Measurements from ENCODE around the gene TMIGD3. TPM values are rescaled to one million over a fixed set of nuclear protein-coding genes. Genes with fewer than 3 reads are reported as not detected.

Gene TMIGD3
- total RNA-seq, 1 experiment from 2014 or later = not detected

DNA sequence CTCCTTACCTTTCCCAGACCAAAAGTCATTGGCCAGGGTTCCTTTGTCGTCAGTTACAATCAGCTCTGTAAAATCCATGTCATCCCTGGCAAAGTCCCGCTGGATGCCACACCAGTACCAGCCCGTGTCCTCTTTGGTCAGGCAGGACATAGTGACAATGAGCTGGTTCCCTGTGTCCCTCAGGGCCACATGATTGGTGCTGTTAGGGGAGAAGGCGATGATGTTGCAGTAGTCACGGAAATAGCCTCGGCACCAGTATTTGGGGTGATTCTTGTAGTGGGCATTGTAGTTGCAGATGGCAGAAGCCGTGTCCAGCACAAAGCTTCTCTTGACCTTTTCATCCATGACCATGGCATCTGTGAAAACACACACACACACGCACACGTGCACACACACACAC is 14.8 kb downstream of the TMIGD3 start:
- DNase-seq (ENCODE audit: low spot score) = no peak
- CTCF ChIA-PET = interaction anchor here (1.2 to 1.6 kb wide), 2 partner anchors 18 to 27 kb away, joined by 4 to 5 read pairs; no protein-coding TSS in a partner anchor
- ATAC-seq = no peak
- Mint-ChIP-seq H3K4me1 (peaks cover 6% of the 10 kb centered on the region), H3K9me3 (peaks cover 9% of the 10 kb centered on the region), H3K4me3 (no peak overlapping the region), H3K27ac (no peak overlapping the region), H3K27me3 (ENCODE audit: low read depth) (no peaks in the 10 kb centered on the region), H3K36me3 (no peaks in the 10 kb centered on the region)
- TF ChIP-seq FOXJ3 (CRISPR knock-in tag; IDR thresholded peaks at IDR 0.05; ENCODE audit: borderline replicate concordance) = no peak
- TF ChIP-seq, protein P1, sequence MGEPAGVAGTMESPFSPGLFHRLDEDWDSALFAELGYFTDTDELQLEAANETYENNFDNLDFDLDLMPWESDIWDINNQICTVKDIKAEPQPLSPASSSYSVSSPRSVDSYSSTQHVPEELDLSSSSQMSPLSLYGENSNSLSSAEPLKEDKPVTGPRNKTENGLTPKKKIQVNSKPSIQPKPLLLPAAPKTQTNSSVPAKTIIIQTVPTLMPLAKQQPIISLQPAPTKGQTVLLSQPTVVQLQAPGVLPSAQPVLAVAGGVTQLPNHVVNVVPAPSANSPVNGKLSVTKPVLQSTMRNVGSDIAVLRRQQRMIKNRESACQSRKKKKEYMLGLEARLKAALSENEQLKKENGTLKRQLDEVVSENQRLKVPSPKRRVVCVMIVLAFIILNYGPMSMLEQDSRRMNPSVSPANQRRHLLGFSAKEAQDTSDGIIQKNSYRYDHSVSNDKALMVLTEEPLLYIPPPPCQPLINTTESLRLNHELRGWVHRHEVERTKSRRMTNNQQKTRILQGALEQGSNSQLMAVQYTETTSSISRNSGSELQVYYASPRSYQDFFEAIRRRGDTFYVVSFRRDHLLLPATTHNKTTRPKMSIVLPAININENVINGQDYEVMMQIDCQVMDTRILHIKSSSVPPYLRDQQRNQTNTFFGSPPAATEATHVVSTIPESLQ (CRISPR knock-in tag; IDR thresholded peaks at IDR 0.05) = no peak
- POLR2A ChIA-PET = no interaction called here

DNA sequence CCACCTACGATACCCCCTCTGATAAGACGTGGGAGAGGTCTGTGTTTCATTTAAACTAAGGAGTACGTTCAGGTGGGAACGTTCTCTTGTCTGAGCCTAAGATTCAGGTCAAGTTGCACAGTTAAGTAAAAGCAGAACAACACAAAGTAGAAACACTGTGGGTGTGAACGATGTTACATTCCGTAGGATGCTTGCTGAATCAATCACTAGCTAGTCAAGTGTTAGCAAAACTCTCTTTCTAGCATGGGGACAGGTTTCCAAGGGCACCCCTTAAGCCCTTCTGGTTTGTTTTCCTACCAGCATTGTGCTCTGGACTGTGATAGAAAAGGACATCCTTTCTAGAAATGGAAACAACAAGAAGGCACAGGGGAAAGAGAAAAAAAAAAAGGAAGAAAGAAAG is 16.3 kb downstream of the TMIGD3 start:
- TF ChIP-seq, protein P2, sequence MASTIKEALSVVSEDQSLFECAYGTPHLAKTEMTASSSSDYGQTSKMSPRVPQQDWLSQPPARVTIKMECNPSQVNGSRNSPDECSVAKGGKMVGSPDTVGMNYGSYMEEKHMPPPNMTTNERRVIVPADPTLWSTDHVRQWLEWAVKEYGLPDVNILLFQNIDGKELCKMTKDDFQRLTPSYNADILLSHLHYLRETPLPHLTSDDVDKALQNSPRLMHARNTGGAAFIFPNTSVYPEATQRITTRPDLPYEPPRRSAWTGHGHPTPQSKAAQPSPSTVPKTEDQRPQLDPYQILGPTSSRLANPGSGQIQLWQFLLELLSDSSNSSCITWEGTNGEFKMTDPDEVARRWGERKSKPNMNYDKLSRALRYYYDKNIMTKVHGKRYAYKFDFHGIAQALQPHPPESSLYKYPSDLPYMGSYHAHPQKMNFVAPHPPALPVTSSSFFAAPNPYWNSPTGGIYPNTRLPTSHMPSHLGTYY (CRISPR knock-in tag; IDR thresholded peaks at IDR 0.05) = no peak
- TF ChIP-seq ZNF121 (CRISPR knock-in tag; IDR thresholded peaks at IDR 0.05) = no peak
- TF ChIP-seq OVOL2 (CRISPR knock-in tag; IDR thresholded peaks at IDR 0.05; ENCODE audit: borderline replicate concordance) = no peak
- no peak for TF ChIP-seq FOXP1 (CRISPR knock-in tag; IDR thresholded peaks at IDR 0.05; ENCODE audit: borderline replicate concordance)
- TF ChIP-seq ZNF396 (CRISPR knock-in tag; IDR thresholded peaks at IDR 0.05; ENCODE audit: borderline replicate concordance) = no peak
- no peak for TF ChIP-seq JAZF1 (CRISPR knock-in tag; IDR thresholded peaks at IDR 0.05)
- TF ChIP-seq, protein P3, sequence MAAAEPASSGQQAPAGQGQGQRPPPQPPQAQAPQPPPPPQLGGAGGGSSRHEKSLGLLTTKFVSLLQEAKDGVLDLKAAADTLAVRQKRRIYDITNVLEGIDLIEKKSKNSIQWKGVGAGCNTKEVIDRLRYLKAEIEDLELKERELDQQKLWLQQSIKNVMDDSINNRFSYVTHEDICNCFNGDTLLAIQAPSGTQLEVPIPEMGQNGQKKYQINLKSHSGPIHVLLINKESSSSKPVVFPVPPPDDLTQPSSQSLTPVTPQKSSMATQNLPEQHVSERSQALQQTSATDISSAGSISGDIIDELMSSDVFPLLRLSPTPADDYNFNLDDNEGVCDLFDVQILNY (CRISPR knock-in tag; IDR thresholded peaks at IDR 0.05) = no peak
- no peak for TF ChIP-seq CREB1 (CRISPR knock-in tag; IDR thresholded peaks at IDR 0.05)
- TF ChIP-seq NFE2L1 (CRISPR knock-in tag; IDR thresholded peaks at IDR 0.05) = no peak
- no peak for TF ChIP-seq SMAD3 (CRISPR knock-in tag; IDR thresholded peaks at IDR 0.05; ENCODE audit: borderline replicate concordance)
- TF ChIP-seq FOXJ3 (CRISPR knock-in tag; IDR thresholded peaks at IDR 0.05; ENCODE audit: borderline replicate concordance) = no peak
- no peak for TF ChIP-seq ZNF512 (CRISPR knock-in tag; IDR thresholded peaks at IDR 0.05; ENCODE audit: borderline replicate concordance)
- TF ChIP-seq, protein P4, sequence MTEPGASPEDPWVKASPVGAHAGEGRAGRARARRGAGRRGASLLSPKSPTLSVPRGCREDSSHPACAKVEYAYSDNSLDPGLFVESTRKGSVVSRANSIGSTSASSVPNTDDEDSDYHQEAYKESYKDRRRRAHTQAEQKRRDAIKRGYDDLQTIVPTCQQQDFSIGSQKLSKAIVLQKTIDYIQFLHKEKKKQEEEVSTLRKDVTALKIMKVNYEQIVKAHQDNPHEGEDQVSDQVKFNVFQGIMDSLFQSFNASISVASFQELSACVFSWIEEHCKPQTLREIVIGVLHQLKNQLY (CRISPR knock-in tag; IDR thresholded peaks at IDR 0.05) = no peak
- DNase-seq (ENCODE audit: low spot score) (no peak), ATAC-seq (no peak)
- ChIA-PET CTCF (interaction anchor here (0.8 to 1.6 kb wide), 2 partner anchors 20 to 29 kb away, joined by 3 to 4 read pairs; no protein-coding TSS in a partner anchor), POLR2A (no interaction called here)
- H3K36me3 Mint-ChIP-seq = no peaks in the 10 kb centered on the region
- no peaks in the 10 kb centered on the region for H3K27me3 Mint-ChIP-seq (ENCODE audit: low read depth)
- no peak overlapping the region for H3K4me3 Mint-ChIP-seq
- H3K27ac Mint-ChIP-seq = no peak overlapping the region
- H3K9me3 Mint-ChIP-seq = peaks cover 1% of the 10 kb centered on the region; the same call in 1 of the 2 replicates
- H3K4me1 Mint-ChIP-seq = no peaks in the 10 kb centered on the region

GRCh38 chr1:111486431-111486830 is 17.0 kb downstream of the TMIGD3 start:
- DNase-seq (ENCODE audit: low spot score) (no peak), ATAC-seq (no peak)
- Mint-ChIP-seq H3K4me3 (no peak overlapping the region), H3K4me1 (no peaks in the 10 kb centered on the region), H3K9me3 (no peaks in the 10 kb centered on the region), H3K27ac (no peak overlapping the region), H3K36me3 (no peaks in the 10 kb centered on the region), H3K27me3 (ENCODE audit: low read depth) (no peaks in the 10 kb centered on the region)
- CTCF ChIA-PET = interaction anchor here (0.8 kb wide), 1 partner anchor 21 kb away, joined by 3 read pairs; no protein-coding TSS in a partner anchor
- POLR2A ChIA-PET = no interaction called here
- TF ChIP-seq ZBTB21 (CRISPR knock-in tag; IDR thresholded peaks at IDR 0.05; ENCODE audit: borderline replicate concordance) (no peak), GABPB1 (CRISPR knock-in tag; IDR thresholded peaks at IDR 0.05) (no peak), HMGA2 (CRISPR knock-in tag; IDR thresholded peaks at IDR 0.05) (no peak), JUN (CRISPR knock-in tag; IDR thresholded peaks at IDR 0.05) (no peak), MXD4 (CRISPR knock-in tag; IDR thresholded peaks at IDR 0.05; ENCODE audit: borderline replicate concordance) (no peak), ZNF512 (CRISPR knock-in tag; IDR thresholded peaks at IDR 0.05; ENCODE audit: borderline replicate concordance) (no peak), NFE2L1 (CRISPR knock-in tag; IDR thresholded peaks at IDR 0.05) (no peak), FOXK1 (CRISPR knock-in tag; IDR thresholded peaks at IDR 0.05) (no peak), ZNF138 (CRISPR knock-in tag; conservative IDR thresholded peaks at IDR 0.05) (no peak)
- TF ChIP-seq, protein P5, sequence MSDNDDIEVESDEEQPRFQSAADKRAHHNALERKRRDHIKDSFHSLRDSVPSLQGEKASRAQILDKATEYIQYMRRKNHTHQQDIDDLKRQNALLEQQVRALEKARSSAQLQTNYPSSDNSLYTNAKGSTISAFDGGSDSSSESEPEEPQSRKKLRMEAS (CRISPR knock-in tag; IDR thresholded peaks at IDR 0.05) = no peak
